GM12872 (cell line): ENCODE measurements around the gene METTL15.

Experiments used
- TF ChIP-seq, protein P1 (sequence below): IDR thresholded peaks from 3 replicates; pipeline ENCODE4 v1.5.1; 2011; ENCODE audit warnings: low read depth, mild to moderate bottlenecking, low read length, moderate library complexity; ENCODE audit not compliant: insufficient read depth

The METTL15 gene

DNA sequence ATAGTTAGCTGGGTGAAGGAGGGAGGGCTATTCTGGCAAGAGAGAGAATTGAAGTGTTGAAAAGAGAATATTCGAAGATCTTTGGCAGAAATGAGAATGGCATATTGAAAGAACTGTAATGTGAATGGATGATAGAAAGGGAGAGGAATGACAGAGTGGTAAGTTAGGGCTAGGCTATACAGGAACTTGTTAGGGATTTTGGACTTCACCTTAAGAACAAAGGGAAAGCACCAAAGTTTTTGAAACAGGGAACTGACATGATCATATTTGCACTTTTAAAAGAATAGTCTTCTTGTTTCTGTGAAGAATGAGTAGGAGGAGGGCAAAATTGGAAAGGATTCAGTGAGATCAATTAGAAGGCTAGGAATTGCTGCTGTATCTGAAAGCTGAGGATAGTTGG is 119.3 kb downstream of the METTL15 start:
- TF ChIP-seq, protein P1, sequence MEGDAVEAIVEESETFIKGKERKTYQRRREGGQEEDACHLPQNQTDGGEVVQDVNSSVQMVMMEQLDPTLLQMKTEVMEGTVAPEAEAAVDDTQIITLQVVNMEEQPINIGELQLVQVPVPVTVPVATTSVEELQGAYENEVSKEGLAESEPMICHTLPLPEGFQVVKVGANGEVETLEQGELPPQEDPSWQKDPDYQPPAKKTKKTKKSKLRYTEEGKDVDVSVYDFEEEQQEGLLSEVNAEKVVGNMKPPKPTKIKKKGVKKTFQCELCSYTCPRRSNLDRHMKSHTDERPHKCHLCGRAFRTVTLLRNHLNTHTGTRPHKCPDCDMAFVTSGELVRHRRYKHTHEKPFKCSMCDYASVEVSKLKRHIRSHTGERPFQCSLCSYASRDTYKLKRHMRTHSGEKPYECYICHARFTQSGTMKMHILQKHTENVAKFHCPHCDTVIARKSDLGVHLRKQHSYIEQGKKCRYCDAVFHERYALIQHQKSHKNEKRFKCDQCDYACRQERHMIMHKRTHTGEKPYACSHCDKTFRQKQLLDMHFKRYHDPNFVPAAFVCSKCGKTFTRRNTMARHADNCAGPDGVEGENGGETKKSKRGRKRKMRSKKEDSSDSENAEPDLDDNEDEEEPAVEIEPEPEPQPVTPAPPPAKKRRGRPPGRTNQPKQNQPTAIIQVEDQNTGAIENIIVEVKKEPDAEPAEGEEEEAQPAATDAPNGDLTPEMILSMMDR = no peak

DNA sequence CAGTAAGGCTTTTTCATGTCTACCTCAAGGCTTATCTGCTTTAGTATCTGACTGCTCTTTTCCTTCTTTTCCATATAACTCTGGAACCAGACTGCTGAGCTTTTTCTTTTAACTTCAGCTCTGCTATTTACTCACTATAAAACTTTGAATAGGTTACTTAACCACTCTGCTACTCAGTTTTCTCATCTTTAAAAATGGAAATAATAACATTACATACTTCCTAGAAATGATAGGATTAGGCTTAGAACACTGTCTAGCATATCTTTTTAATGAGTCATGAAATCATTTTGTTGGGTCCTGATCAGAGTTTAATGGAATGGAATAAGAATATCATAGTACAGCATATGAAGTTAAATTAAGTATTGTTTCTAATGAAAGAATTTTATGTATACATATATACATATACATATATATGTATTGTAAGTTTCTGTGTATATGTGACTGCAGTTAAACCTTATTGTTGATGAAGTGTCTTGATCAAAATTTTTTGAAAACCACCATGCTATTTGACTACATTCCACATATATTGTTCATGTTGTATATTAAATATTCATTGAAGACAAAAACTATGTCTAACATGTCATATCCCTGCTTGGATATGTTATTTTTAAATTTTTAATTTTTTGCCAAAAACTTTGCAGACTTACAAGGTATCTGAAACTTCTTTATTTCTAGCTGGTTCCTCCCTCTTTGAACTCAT is 120.2 kb downstream of the METTL15 start:
- TF ChIP-seq, protein P1 = no peak

DNA sequence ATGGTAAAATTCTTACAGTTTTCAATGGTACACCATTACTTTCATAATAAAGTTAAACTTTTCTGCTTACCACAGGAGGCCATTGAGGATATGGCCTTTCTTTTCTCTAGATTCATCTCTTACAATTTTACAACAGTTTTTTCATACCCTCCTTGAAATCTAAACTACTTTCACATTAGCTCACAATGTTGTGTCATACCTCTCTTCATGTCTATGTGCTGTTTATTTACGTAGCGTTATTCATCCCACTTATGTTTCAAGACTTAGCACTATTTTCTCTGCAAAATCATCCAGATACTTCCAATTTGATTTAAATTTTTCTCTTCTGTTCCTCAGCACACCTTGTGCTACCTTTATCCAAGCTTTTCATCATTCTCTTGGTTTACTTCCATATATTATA is 123.3 kb downstream of the METTL15 start:
- TF ChIP-seq, protein P1 = no peak

DNA sequence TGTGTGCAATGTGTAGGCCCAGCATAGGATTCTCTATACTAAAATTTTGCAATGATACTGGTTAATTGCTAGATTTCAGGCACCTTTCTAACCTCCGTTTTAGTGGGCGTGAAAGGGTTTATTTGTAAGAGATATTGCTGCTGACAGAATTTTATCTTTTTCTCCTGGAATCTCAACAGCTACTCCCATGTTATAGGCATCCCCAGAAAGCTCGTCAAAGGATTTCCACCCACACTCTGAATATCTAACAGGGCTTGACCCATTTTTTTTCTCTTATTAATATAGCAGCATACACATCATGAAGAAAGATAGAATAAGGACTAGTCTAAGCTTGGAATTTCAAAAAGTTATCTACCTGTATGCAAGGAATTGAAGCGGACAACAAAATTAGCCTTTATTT is 124.5 kb downstream of the METTL15 start:
- TF ChIP-seq, protein P1 = no peak

DNA sequence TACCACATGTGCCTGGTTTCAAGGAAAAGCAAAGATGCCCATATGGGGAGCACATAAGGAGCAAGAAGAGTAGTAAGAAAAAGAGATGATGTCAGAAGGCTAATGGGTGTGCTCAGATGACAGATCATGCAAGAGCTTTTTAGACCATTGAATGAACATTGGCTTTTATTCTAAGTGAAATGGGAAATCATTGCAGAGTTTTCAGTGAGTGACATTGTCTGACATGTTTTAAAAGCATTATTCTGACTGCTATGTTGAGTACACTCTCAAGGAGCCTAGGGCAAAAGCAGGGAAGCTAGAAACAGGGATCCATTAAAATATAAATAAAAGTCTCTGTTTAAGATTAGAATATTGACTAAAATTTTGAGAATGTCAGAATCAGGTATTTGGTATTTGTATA is 133.6 kb downstream of the METTL15 start:
- TF ChIP-seq, protein P1 = no peak

DNA sequence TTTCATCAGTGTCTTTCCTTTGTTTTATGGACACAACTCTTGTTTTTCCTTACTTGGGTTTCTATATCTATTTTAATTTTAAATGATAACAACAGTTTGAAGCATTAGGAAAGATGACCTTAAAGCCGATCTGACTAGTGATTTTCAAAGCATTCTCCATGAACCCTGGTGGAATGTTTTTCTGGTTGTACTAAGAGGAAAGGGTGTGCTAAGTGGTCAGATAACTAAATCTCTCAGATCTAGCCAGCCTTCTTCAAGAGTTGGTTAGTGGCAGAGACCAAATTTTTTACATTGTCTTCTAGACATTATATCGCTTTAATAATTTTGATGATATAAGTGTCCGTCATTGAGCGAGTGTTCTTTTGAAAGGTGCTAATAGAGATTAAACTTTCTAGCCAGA is 134.4 kb downstream of the METTL15 start:
- TF ChIP-seq, protein P1 = no peak

DNA sequence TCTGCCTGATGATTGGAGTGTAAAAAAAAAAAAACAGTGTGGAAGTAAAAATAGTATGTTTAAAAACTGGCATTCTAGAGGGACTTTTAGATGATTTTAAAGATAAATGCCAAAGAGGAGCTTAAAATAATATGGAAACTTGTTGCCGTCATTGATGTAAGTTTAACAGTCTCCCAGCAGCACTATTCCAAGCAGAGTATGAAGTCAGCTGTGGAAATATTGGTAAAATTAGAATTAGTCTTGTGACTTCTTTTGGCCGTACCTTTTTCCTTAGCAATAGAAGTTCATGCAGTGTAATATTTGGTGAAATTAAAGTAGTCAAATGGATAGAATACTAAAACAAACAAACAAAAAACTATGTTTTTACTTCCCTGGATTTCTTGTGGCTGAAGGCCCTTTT is 134.9 kb downstream of the METTL15 start:
- TF ChIP-seq, protein P1 = no peak
